GM19351 (cell line): Measurements from ENCODE around the gene ACOX3.
"Not testable (repeated sequence)": the region's sequence is repeated elsewhere in the genome, so short reads cannot be mapped to it uniquely, and the experiment has no call there.

Experiments used
- ATAC-seq: cut with Tn5 transposase; IDR thresholded peaks from one replicate; pipeline ENCODE4 v1.9.1; 2021; ENCODE audit warnings: mild to moderate bottlenecking, moderate library complexity; ENCODE audit not compliant: unreplicated experiment

The ACOX3 gene

GRCh38 chr4:8440492-8441311 lies at the start of gene ACOX3, which contains the start of gene TRMT44:
ACOX3 (minus strand) TSS chr4:8440723; CDS start chr4:8416521, 24,202 bp downstream.
TRMT44 (plus strand) TSS chr4:8440777; CDS start chr4:8440823, 46 bp downstream.
- ATAC-seq = peak; percentile 83

DNA sequence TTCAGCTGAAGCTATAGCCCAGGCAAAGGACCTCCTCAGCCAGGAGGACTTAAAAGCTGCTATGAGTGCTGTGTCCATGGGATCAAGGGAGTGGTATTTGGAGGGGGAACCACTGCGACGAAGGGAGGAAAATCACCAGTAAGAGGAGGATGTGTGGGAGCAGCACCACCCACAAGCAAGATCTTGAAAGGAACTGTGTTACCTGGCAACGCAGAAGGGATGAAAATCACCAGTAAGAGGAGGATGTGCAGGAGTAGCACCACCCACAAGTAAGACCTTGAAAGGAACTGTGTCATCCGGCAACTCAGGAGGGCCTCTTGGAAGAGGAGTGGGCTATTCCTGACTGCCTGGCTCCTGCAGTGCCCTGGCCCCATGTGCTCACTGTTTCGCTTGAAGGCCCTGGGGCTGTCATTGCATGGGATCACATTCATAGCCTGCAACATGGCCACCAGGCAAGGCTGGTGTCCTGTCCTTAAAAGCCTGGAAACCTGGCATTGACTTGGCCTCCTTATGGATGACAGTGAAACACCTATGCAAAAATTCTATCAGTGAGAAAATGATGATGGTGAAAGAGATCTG lies 48.4 kb upstream of the ACOX3 start:
- no peak for ATAC-seq

GRCh38 chr4:8486643-8487042 lies 46.1 kb upstream of the ACOX3 start:
- not testable (repeated sequence) for ATAC-seq

DNA sequence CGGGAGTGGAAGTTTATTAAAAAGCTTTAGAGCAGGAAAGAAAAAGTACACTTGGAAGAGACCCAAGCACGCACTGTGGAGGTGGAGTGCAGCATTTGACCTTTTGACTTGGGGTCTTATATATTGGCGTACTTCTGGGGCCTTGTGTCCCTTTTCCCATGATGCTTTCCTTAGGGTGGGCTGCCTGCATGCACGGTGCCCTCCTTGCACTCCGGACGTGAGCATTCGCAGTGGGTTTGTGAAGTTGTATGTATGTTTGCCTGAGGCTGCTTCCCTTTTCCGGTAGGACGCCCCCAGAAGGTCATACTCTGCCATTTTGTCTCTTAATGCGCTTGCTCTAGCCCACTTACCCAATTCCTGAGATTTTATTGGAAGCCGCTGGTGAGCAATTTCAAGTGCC lies 39.7 kb upstream of the ACOX3 start:
- ATAC-seq = no peak

DNA sequence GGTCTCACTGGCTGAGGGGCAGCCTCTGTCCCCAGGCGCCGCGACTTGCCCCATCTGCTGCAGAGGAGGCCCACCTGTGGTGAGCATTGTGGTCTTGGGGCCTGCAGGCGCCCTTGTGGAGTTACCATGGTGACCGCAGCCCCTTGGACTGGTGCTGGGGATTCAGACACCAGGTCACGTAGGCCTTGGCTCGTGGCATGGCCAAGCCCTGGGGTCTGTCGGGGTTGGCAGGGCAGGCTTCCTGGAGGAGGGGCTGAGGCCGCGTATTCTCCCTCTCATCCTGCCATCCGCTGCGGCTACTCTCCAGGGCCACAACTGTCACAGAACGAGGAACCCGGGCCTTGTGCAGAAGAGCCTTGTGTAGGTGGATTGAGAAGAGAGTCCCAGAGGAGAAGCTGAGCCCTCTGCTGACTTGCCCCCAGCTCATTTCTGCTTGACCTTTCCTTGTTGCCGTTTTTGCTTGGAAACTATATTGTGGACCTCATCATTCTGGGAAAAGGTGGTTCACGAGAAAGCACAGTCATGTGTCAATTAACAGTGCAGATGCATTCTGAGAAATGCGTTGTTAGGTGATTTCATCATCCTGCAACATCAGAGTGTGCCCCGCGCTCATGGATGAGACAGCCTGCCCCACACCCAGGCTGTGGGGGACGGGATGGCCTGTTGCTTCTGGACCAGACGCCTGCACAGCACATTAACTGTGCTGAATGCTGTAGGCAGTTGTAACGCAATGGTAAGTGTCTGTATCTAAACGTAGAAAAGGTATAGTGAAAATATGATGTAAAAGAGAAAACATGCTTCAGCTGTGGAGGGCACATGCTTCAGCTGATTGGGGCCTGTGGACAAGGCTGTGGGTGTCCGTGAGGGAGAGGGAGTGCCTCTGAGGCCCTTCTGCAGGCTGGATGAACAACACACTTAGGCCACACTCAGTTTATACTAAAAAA lies 38.5 kb upstream of the ACOX3 start:
- ATAC-seq = no peak

GRCh38 chr4:8478371-8478770 lies 37.8 kb upstream of the ACOX3 start:
- ATAC-seq = no peak

DNA sequence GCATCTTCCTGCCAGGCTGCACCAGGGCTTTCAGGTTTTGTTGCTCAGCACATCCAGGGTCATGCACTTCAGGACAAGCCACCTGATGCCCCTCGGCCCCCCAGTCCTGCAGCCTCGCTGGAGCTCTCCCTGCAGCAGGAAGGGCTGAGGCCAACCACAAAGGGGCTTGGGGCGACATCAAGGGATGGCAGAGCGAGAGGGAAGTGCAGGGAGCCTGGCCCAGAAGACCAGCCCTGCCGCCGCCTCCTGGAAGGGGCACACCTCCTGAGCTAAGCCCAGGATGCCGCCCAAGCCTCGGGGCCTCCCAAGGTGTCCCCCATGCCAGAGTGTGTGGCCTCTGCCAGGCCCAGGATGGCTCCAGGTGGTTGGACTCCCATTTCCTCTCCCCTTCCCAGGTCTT lies 37.2 kb upstream of the ACOX3 start:
- ATAC-seq = no peak

GRCh38 chr4:8477095-8477635 lies 36.6 kb upstream of the ACOX3 start:
- no peak for ATAC-seq

DNA sequence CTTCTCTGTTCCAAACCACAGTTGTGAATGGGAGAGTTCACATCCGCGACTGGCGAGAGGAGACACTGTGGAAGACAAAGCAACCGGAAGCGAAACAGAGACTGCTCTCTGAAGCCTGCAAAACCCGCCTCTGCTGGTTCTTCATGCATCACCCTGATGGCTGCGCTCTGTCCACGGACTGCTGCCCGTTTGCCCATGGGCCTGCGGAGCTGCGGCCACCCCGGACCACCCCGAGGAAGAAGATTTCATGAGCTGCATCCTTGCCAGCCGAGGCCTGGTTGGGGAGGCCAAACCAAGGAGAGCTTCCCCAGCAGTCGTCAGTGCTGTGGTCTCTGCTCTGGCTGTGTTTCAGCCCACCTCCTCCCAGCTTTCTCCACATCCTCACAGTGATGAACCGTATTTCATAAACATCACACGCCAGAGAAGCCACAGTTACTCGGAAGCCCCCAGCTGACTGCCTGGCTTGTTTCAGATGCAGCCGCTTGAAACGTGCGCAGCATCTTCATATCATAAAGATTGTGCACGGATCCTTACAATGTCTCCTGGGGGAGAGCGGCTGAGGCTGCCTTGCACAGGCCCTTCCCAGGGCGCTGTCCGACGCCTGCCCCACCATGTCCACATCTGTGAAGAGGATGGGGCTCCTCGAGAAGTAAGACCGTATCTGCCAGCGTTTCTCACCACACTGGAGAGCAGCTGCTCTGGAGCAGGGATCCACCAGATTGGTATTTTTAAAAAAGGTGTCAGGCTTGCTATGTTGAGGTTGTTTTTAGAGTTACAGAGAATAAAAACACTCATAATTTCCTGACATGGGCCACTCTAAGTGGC lies 35.4 kb upstream of the ACOX3 start:
- no peak for ATAC-seq

GRCh38 chr4:8474856-8475255 lies 34.3 kb upstream of the ACOX3 start:
- no peak for ATAC-seq

- ATAC-seq = no peak
Measured at GRCh38 chr4:8473920-8474590, 33.5 kb upstream of the ACOX3 start.

GRCh38 chr4:8473198-8473919 lies 32.8 kb upstream of the ACOX3 start:
- no peak for ATAC-seq

DNA sequence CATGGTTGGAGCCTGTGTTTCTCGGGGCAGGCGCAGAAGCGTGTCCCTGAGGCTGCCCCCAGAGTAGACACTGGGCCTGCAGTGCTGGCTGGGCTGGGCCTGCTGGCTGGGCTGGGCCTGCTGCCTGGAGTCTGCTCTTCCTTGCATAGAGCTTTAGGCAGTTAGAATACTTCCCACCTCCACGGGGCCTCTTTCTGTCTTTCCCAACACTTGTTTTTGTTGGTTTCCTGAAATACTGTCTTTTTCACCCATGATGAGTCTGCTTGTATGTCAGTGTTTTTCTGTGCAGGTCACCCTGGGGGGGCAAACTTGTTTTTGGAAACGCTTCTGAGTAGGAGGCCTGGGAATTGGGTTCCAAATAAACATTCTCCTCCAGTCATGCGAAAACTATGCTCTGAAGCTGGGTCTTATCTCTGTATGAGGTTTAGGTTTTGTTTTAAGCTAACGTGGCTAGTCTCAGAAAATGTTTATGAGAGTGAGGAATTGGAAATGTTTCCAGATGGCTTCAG lies 32.2 kb upstream of the ACOX3 start:
- no peak for ATAC-seq

GRCh38 chr4:8472158-8472688 lies 31.7 kb upstream of the ACOX3 start:
- no peak for ATAC-seq

- no peak for ATAC-seq
Measured at GRCh38 chr4:8471211-8471875, 30.8 kb upstream of the ACOX3 start.

DNA sequence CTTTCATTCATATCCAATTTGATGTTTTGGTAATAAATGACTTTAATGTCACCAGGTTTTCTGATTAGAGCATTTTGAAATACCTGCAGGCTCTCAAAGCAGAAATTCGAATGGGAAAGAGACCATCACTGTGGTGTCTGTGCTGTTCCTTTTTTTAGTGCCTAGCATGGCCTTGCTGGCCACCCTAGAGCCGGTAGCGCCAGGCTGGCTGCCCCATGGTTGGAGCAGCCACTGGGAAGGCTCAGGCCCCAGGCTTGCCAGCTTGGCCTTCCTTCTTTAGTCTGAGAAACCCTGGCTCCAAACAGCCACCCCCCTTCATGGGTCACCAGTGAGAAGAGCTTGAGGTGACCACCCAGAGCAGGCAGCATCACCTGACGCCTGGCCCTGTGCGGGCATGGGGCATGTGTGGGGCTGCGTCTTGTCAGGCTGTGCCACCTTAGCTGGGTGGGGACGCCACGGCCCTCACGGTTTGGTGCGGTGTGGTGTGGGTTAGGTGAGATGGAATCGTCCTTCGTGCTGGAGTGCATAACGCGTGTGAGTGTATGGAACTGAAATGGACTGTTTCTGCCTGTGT lies 30.0 kb upstream of the ACOX3 start:
- ATAC-seq = no peak

- no peak for ATAC-seq
Measured at GRCh38 chr4:8469550-8469949, 29.0 kb upstream of the ACOX3 start.
